Measurements from ENCODE around the gene ELMO1.

Gene ELMO1

DNA sequence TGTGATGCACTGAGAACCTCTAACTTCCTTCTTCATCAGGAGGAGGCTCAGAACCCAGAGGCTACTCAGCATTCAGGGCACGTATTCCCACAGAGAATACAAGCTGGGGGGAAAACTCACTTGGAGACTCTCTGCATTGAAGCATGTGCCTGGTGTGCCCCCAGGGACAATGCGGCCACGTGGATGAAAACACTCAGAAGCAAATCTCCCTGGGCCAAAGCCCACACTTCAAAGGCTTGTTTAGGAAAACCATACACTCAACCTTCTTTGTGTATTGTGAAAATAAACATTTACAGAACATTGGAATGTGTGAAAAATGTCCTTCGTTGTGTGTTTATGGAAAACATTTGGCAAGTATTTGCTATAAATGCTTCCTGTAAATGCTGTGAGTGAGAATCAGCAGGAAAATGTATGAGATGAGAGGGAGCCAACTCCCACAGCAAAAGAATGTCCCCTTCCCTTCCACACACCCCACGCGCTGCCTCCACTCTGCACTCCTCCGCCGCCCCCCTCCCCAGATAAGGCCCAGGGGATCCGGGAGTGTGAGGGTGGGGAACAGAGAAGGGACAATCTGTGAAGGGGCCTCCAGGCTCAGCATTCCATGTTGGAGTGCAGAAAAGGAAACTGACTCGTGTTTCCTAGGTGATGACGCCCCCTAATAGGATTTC is 339.5 kb downstream of the ELMO1 start:
- no peak overlapping the region for H3K9ac ChIP-seq (ENCODE audit: low read depth, low read length)
- H3K27ac ChIP-seq (ENCODE audit: low read length): no peak overlapping the region
- H4K20me1 ChIP-seq (ENCODE audit: insufficient read depth, low read length): no peaks in the 10 kb centered on the region
- H3K4me2 ChIP-seq (ENCODE audit: insufficient read depth, low read length): no peak overlapping the region
- H3K4me3 ChIP-seq (ENCODE audit: low read depth in 1 of 2, low read length in 2 of 2): no peak overlapping the region
- no peak for DNase-seq
- H2AFZ ChIP-seq (ENCODE audit: low read depth, low read length): no peak overlapping the region
- no peaks in the 10 kb centered on the region for H3K4me1 ChIP-seq (ENCODE audit: insufficient read depth, low read length)
- no peaks in the 10 kb centered on the region for H3K27me3 ChIP-seq (ENCODE audit: insufficient read depth, low read length, poor library complexity)
- H3K79me2 ChIP-seq (ENCODE audit: insufficient read depth, low read length): no peaks in the 10 kb centered on the region
- no peak for TF ChIP-seq EZH2 (IDR thresholded peaks at IDR 0.05; ENCODE audit: borderline replicate concordance, low read depth, low read length, severe bottlenecking)
- TF ChIP-seq, protein P1, sequence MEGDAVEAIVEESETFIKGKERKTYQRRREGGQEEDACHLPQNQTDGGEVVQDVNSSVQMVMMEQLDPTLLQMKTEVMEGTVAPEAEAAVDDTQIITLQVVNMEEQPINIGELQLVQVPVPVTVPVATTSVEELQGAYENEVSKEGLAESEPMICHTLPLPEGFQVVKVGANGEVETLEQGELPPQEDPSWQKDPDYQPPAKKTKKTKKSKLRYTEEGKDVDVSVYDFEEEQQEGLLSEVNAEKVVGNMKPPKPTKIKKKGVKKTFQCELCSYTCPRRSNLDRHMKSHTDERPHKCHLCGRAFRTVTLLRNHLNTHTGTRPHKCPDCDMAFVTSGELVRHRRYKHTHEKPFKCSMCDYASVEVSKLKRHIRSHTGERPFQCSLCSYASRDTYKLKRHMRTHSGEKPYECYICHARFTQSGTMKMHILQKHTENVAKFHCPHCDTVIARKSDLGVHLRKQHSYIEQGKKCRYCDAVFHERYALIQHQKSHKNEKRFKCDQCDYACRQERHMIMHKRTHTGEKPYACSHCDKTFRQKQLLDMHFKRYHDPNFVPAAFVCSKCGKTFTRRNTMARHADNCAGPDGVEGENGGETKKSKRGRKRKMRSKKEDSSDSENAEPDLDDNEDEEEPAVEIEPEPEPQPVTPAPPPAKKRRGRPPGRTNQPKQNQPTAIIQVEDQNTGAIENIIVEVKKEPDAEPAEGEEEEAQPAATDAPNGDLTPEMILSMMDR (IDR thresholded peaks at IDR 0.05; ENCODE audit: borderline replicate concordance, extremely low read depth, low read length, poor library complexity, severe bottlenecking): no peak
- ATAC-seq (ENCODE audit: insufficient read depth, low read depth): no peak
- no peaks in the 10 kb centered on the region for H3K9me3 ChIP-seq (ENCODE audit: insufficient read depth, low read length, severe bottlenecking)
- peaks cover 12% of the 10 kb centered on the region; the same call in 1 of the 2 replicates for H3K36me3 ChIP-seq (ENCODE audit: insufficient read depth, low read length)

DNA sequence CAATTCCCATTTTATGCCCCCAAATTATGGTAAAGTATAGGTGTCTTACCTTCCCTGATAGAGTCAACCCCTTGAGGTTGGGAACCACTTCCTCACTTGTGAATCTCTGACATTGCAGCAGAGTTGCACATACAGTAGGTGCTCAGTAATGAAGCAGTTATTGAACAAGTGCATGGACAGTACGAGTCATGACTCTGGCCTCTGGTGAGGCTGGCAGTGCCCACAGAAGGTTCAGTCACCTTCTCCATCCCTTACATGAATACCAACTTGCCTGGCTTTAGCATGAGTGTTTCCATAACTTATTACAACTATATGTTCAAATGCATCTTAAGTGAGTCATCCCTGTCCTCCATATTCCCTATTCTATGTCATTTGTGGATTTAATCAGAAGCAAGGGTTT is 340.0 kb downstream of the ELMO1 start:
- Histone ChIP-seq H4K20me1 (ENCODE audit: insufficient read depth, low read length) (no peaks in the 10 kb centered on the region), H3K36me3 (ENCODE audit: insufficient read depth, low read length) (peaks cover 12% of the 10 kb centered on the region; the same call in 1 of the 2 replicates)

GRCh38 chr7:37107047-37107750 is 341.5 kb downstream of the ELMO1 start:
- ATAC-seq (ENCODE audit: insufficient read depth, low read depth): no peak
- Histone ChIP-seq H4K20me1 (ENCODE audit: insufficient read depth, low read length) (no peaks in the 10 kb centered on the region), H3K27ac (ENCODE audit: low read length) (no peak overlapping the region), H3K79me2 (ENCODE audit: insufficient read depth, low read length) (no peaks in the 10 kb centered on the region), H3K4me2 (ENCODE audit: insufficient read depth, low read length) (no peak overlapping the region), H3K9ac (ENCODE audit: low read depth, low read length) (no peak overlapping the region), H3K36me3 (ENCODE audit: insufficient read depth, low read length) (peaks cover 7% of the 10 kb centered on the region; the same call in 1 of the 2 replicates), H3K27me3 (ENCODE audit: insufficient read depth, low read length, poor library complexity) (no peaks in the 10 kb centered on the region), H3K9me3 (ENCODE audit: insufficient read depth, low read length, severe bottlenecking) (no peaks in the 10 kb centered on the region), H3K4me3 (ENCODE audit: low read depth in 1 of 2, low read length in 2 of 2) (no peak overlapping the region), H2AFZ (ENCODE audit: low read depth, low read length) (no peak overlapping the region), H3K4me1 (ENCODE audit: insufficient read depth, low read length) (no peaks in the 10 kb centered on the region)
- no peak for TF ChIP-seq EZH2 (IDR thresholded peaks at IDR 0.05; ENCODE audit: borderline replicate concordance, low read depth, low read length, severe bottlenecking)
- TF ChIP-seq, protein P1 (IDR thresholded peaks at IDR 0.05; ENCODE audit: borderline replicate concordance, extremely low read depth, low read length, poor library complexity, severe bottlenecking): no peak
- DNase-seq: no peak

More for the DNA sequence above, 340.0 kb downstream of the ELMO1 start:
- Histone ChIP-seq H3K27ac (ENCODE audit: low read length) (no peak overlapping the region), H3K4me3 (ENCODE audit: low read depth in 1 of 2, low read length in 2 of 2) (no peak overlapping the region), H3K9me3 (ENCODE audit: insufficient read depth, low read length, severe bottlenecking) (no peaks in the 10 kb centered on the region), H3K27me3 (ENCODE audit: insufficient read depth, low read length, poor library complexity) (no peaks in the 10 kb centered on the region), H3K4me2 (ENCODE audit: insufficient read depth, low read length) (no peak overlapping the region), H3K4me1 (ENCODE audit: insufficient read depth, low read length) (no peaks in the 10 kb centered on the region), H2AFZ (ENCODE audit: low read depth, low read length) (no peak overlapping the region), H3K9ac (ENCODE audit: low read depth, low read length) (no peak overlapping the region), H3K79me2 (ENCODE audit: insufficient read depth, low read length) (no peaks in the 10 kb centered on the region)
- TF ChIP-seq, protein P1 (IDR thresholded peaks at IDR 0.05; ENCODE audit: borderline replicate concordance, extremely low read depth, low read length, poor library complexity, severe bottlenecking): no peak
- no peak for TF ChIP-seq EZH2 (IDR thresholded peaks at IDR 0.05; ENCODE audit: borderline replicate concordance, low read depth, low read length, severe bottlenecking)
- DNase-seq (no peak), ATAC-seq (ENCODE audit: insufficient read depth, low read depth) (no peak)

Measured in DND-41 (cell line).